ENCODE results near the gene ARL10.

DNA sequence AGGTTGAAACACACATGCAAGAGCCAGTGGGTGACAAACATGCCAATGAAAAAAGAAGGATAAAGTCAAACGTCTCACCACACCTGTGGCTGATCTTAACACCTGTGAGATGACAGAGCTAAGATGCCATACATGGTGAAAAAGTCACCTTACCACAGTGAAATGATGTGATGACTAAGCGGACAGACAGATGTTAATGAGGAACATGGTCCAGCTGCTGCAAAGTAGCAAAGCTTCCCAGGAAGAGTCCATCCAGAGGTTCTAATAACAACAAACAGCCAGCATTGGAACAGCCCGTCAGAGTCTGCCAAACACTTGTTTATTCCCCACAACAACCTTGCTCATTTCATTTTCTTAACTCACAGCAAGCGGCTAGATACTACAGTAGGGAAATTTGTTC lies 5.6 kb upstream of the ARL10 start:
- TF ChIP-seq, protein P1, sequence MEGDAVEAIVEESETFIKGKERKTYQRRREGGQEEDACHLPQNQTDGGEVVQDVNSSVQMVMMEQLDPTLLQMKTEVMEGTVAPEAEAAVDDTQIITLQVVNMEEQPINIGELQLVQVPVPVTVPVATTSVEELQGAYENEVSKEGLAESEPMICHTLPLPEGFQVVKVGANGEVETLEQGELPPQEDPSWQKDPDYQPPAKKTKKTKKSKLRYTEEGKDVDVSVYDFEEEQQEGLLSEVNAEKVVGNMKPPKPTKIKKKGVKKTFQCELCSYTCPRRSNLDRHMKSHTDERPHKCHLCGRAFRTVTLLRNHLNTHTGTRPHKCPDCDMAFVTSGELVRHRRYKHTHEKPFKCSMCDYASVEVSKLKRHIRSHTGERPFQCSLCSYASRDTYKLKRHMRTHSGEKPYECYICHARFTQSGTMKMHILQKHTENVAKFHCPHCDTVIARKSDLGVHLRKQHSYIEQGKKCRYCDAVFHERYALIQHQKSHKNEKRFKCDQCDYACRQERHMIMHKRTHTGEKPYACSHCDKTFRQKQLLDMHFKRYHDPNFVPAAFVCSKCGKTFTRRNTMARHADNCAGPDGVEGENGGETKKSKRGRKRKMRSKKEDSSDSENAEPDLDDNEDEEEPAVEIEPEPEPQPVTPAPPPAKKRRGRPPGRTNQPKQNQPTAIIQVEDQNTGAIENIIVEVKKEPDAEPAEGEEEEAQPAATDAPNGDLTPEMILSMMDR (IDR thresholded peaks at IDR 0.05 in 4 of 5, conservative IDR thresholded peaks at IDR 0.05 in 1 of 5) = no peak
- TF ChIP-seq POLR2A (IDR thresholded peaks at IDR 0.05) = no peak

Measured in gastrocnemius medialis (tissue), 4 donors.